Spleen (tissue), 11 donors: ENCODE results near the gene IRF6. TPM values are rescaled to one million over a fixed set of nuclear protein-coding genes. Genes with fewer than 3 reads are reported as not detected.
"Not testable (repeated sequence)": the region's sequence is repeated elsewhere in the genome, so short reads cannot be mapped to it uniquely, and the experiment has no call there.

ENCODE experiments used
- DNase-seq: peaks from one replicate; pipeline ENCODE4 v3.0.0-alpha.2; 2020
- H3K27ac ChIP-seq, 8 donors: fragments of 200-600 bp; sonication (generic) in 7 of 8; 1 replicate in 4 of 8; 2 replicates in 4 of 8; pipeline versions ENCODE4 v1.5.0 to v1.8.0; 2016 to 2021; ENCODE audit warnings: inconsistent platforms in 4 of 8, mild to moderate bottlenecking in 4 of 8, moderate library complexity in 1 of 8
- H3K27me3 ChIP-seq, 7 donors: fragments of 200-600 bp; sonication (generic) in 6 of 7; replicated peaks in 1 of 7; 1 replicate in 4 of 7; 2 replicates in 3 of 7; pipeline versions ENCODE4 v1.5.0 to v1.8.0; 2016 to 2021; ENCODE audit warnings: inconsistent platforms in 3 of 7, mild to moderate bottlenecking in 1 of 7
- H3K36me3 ChIP-seq, 6 donors: fragments of 200-600 bp; sonication (generic) in 5 of 6; 1 replicate in 4 of 6; 2 replicates in 2 of 6; pipeline versions ENCODE4 v1.5.0 to v1.8.0; 2016 to 2021; ENCODE audit warnings: inconsistent platforms in 2 of 6
- H3K4me1 ChIP-seq, 6 donors: fragments of 200-600 bp; sonication (generic) in 5 of 6; 1 replicate in 3 of 6; 2 replicates in 3 of 6; pipeline versions ENCODE4 v1.5.0 to v1.8.0; 2016 to 2021; ENCODE audit warnings: inconsistent platforms in 3 of 6
- H3K4me3 ChIP-seq, 8 donors: fragments of 200-600 bp; sonication (generic) in 7 of 8; 1 replicate in 4 of 8; 2 replicates in 4 of 8; pipeline versions ENCODE4 v1.5.0 to v1.8.0; 2016 to 2021; ENCODE audit warnings: inconsistent platforms in 4 of 8, mild to moderate bottlenecking in 4 of 8, moderate library complexity in 2 of 8
- H3K9me3 ChIP-seq, 8 donors: fragments of 200-600 bp; sonication (generic) in 7 of 8; 1 replicate in 4 of 8; 2 replicates in 4 of 8; pipeline versions ENCODE4 v1.5.0 to v1.8.0; 2016 to 2021; ENCODE audit warnings: inconsistent platforms in 4 of 8
- POLR2A ChIP-seq, 3 donors: fragments of 450-650 bp; IDR thresholded peaks; one replicate each; pipeline ENCODE4 v1.5.1; 2017; ENCODE audit warnings: antibody characterized with exemption in 3 of 3, mild to moderate bottlenecking in 1 of 3
- POLR2AphosphoS5 ChIP-seq, 3 donors: sonication (generic); formaldehyde crosslinking; IDR thresholded peaks; one replicate each; pipeline ENCODE4 v1.5.1; 2017; ENCODE audit warnings: antibody characterized with exemption in 3 of 3
- WGBS, 5 donors: extraction: QIAGEN DNeasy Blood & Tissue Kit in 3 of 5; methylation state at CpG; one replicate each; pipeline versions ENCODE4 v1.1.5 to v1.1.7; 2013 to 2018; 5-methylcytosine and 5-hydroxymethylcytosine counted together
- intact Hi-C: fragments of 100-400 bp; cut with DNase I; formaldehyde crosslinking; loops from one replicate; pipeline ENCODE4 v1.15.0; 2023; ENCODE audit warnings: low total_unique reads
- polyA plus RNA-seq, 3 donors: library from polyadenylated mRNA; stranded (reverse); fragments of 200-250 nt; gene quantifications; one replicate each; pipeline ENCODE4 v1.2.1, GENCODE V29; 2013
- total RNA-seq, 7 donors: library from RNA; depleted of rRNA in 3 of 7; stranded (reverse); fragments of >200 nt in 3 of 7; fragmentation: NEBNext Ultra II Directional in 4 of 7; extraction: Animal tissue kit (Norgen Biotek cat#: 25700) in 4 of 7; gene quantifications; one replicate each; pipeline versions ENCODE4 v1.1.0 to v1.2.1, GENCODE V29; 2016 to 2021
- TF ChIP-seq, protein P1 (sequence below), 11 experiments: fragments of 200-600 bp in 7 of 11; fragments of 450-650 bp in 4 of 11; sonication (generic) in 4 of 11; IDR thresholded peaks in 8 of 11; conservative IDR thresholded peaks in 3 of 11; 1 replicate in 7 of 11; 2 replicates in 4 of 11; pipeline versions ENCODE4 v1.4.0 to v1.8.0; 2016 to 2021; ENCODE audit warnings: antibody characterized with exemption in 11 of 11, inconsistent platforms in 4 of 11, mild to moderate bottlenecking in 1 of 11
- donor health status: healthy with polysubstance abuse.
- donor health status: DM: no; HTN: no; CAD: no; lungs with moderate emphysema.
- donor health status: DM: no; HTN: no; CAD: no.
- donor health status: Bipolar disorder and iron deficiency.
- donor health status: healthy.
- donor health status: DM: no; HTN: no; CAD: no.
- donor health status: DM: yes; HTN: yes; CAD: no.

Gene IRF6
- total and polyA plus RNA-seq, 10 donors, result 0.59 to 5.6 (median 3.4) TPM

DNA sequence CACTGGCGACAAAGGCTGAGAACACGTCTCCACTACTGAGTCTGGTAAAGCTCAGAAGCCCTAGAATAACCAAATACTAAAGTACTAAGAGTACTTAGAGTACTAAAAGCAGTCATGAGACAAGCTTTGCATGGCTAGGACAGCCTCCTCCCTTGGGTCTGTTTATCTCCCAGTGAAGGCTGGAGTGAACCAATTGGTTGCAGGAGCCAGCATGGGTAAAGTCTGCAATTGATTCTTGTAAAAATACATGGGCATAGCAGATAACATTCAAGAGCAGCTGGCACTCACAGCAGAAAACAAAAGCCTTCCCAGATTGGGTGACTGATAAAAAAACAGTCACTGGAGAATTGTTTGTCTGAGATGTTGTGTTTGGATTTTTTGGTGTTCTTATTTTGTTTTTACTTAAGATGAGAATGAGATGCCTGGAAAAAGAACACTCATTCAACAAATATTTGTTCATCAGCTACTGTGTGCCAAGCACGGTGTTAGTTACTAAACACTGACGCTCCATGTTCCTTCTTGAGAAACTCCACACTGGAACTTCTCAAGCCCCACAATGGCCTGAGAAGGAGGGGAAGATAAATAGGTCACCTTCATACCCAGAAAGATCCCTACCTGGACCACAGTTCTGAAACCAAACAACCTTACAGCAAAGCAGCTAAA is 3.7 kb downstream of the IRF6 start:
- intact Hi-C loops, result no loop called here
- TF ChIP-seq POLR2A (IDR thresholded peaks at IDR 0.05), result no peak
- TF ChIP-seq, protein P1, sequence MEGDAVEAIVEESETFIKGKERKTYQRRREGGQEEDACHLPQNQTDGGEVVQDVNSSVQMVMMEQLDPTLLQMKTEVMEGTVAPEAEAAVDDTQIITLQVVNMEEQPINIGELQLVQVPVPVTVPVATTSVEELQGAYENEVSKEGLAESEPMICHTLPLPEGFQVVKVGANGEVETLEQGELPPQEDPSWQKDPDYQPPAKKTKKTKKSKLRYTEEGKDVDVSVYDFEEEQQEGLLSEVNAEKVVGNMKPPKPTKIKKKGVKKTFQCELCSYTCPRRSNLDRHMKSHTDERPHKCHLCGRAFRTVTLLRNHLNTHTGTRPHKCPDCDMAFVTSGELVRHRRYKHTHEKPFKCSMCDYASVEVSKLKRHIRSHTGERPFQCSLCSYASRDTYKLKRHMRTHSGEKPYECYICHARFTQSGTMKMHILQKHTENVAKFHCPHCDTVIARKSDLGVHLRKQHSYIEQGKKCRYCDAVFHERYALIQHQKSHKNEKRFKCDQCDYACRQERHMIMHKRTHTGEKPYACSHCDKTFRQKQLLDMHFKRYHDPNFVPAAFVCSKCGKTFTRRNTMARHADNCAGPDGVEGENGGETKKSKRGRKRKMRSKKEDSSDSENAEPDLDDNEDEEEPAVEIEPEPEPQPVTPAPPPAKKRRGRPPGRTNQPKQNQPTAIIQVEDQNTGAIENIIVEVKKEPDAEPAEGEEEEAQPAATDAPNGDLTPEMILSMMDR (IDR thresholded peaks at IDR 0.05 in 8 of 11, conservative IDR thresholded peaks at IDR 0.05 in 3 of 11), result no peak
- no peak for TF ChIP-seq POLR2AphosphoS5 (IDR thresholded peaks at IDR 0.05)
- H3K9me3 ChIP-seq, result no peaks in the 10 kb centered on the region
- H3K27me3 ChIP-seq, result peaks cover 0 to 20% (median 0%) of the 10 kb centered on the region in 7 donors
- no peak overlapping the region for H3K4me3 ChIP-seq
- DNase-seq, result no peak
- peaks cover 0 to 18% (median 13%) of the 10 kb centered on the region in 6 donors for H3K4me1 ChIP-seq
- H3K36me3 ChIP-seq, result no peaks in the 10 kb centered on the region
- 80 to 95% (median 93%) methylated on average over 4 of the region's 4 CpGs for WGBS, 5 donors
- no peak overlapping the region for H3K27ac ChIP-seq

DNA sequence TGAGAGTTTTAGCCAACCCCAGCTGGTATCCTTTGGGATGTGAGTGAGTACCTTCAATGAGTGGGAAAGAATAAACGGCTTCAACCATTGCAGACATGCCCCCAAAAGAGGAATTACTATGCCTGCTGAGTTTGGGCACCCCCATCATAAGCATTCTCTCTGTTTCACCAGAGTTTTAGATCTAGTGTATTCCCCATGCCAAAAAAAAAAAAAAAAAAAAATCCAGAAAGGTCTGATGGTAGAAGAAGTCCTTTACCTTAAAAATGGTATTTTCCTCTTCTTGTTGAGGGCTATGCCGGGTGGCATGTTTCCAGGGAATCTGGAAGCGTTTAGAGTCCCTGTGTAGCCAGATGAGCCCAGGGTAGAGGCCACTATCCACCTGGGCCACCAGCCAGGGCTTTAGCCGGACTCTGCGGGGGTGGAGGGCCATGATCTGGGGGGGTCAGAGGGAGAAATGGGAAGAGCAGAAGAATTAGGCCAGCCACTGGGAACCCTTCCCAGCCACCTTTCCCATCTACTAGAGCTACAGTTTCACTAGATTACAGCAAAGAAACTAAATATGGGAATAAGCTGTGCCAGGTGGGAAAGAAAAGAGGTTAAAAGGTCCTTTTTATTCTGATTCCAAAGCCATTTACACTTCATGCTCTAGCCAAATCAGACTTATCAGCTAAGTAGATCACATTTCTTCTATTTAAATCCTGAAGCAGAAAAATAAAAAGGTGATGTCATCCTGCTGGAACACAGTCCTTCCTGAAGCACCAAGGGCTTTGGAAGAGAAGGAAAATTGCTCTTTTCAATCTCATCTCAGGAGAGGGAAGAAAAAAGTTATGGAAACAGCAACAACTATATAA is 4.7 kb downstream of the IRF6 start:
- Histone ChIP-seq H3K4me1 (peaks cover 0 to 12% (median 9%) of the 10 kb centered on the region in 6 donors), H3K27me3 (peaks cover 0 to 20% (median 0%) of the 10 kb centered on the region in 7 donors), H3K9me3 (no peaks in the 10 kb centered on the region), H3K36me3 (no peaks in the 10 kb centered on the region), H3K27ac (no peak overlapping the region), H3K4me3 (no peak overlapping the region)
- intact Hi-C loops, result no loop called here
- TF ChIP-seq, protein P1 (IDR thresholded peaks at IDR 0.05 in 8 of 11, conservative IDR thresholded peaks at IDR 0.05 in 3 of 11), result no peak
- no peak for TF ChIP-seq POLR2AphosphoS5 (IDR thresholded peaks at IDR 0.05)
- no peak for TF ChIP-seq POLR2A (IDR thresholded peaks at IDR 0.05)
- no peak for DNase-seq
- 79 to 87% (median 83%) methylated on average over 5 of the region's 5 CpGs for WGBS, 5 donors

DNA sequence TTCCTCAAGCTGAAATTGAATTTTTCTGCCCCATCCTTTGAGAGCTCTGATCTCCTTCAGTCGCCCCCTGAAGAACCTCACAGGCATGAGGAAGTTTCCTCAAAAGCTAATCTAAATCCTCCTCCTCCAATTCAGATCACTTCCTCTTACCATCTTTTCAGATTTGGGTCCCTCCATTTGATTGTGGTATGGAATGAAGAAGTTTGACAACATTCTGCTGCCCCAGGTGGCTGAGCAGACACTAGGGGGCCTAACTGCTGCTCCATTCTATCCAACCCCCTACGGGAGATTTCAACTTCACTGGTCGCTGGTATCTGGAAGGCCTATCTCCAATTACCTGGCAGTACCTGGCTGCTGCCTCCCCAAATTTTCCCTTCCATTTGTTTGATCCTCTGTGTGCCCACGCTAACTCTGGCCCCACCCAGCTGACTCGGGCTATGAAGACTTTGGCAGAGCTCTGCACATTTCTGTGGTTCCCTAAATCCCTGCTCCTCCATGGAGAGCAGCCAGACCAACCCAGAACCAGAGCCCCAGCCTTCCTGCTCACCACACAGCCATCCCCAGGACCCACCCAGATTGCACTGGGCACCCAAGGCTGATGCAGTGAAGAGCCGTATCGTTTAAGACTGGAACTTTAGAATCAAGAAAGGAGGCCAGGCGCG is 7.8 kb downstream of the IRF6 start:
- peaks cover 0 to 20% (median 0%) of the 10 kb centered on the region in 7 donors for H3K27me3 ChIP-seq
- TF ChIP-seq POLR2A (IDR thresholded peaks at IDR 0.05), result no peak
- TF ChIP-seq POLR2AphosphoS5 (IDR thresholded peaks at IDR 0.05), result no peak
- TF ChIP-seq, protein P1 (IDR thresholded peaks at IDR 0.05 in 8 of 11, conservative IDR thresholded peaks at IDR 0.05 in 3 of 11), result no peak
- 76 to 93% (median 81%) methylated on average over 9 of the region's 9 CpGs for WGBS, 5 donors
- peaks cover 0 to 5% (median 0%) of the 10 kb centered on the region in 6 donors for H3K36me3 ChIP-seq
- DNase-seq, result no peak
- H3K4me1 ChIP-seq, result no peaks in the 10 kb centered on the region
- H3K9me3 ChIP-seq, result no peaks in the 10 kb centered on the region
- intact Hi-C loops, result no loop called here
- no peak overlapping the region for H3K4me3 ChIP-seq
- no peak overlapping the region for H3K27ac ChIP-seq

DNA sequence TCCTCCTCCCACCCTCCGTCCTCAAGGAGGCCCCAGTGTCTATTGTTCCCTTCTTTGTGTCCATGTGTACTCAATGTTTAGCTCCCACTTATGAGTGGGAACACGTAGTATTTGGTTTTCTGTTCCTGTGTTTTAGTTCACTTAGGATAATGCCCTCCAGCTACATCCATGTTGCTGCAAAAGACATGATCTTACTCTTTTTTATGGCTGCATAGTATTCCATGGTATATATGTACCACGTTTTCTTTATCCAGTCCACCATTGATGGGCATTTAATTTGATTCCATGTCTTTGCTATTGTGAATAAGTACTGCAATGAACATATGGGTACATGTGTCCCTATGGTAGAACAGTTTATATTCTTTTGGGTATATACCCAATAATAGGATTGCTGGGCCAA is 12.2 kb downstream of the IRF6 start:
- H3K4me1 ChIP-seq, H3K9me3 ChIP-seq, H3K4me3 ChIP-seq, DNase-seq, intact Hi-C loops, H3K27ac ChIP-seq: not testable (repeated sequence)
- Histone ChIP-seq H3K36me3 (peaks cover 0 to 14% (median 0%) of the 10 kb centered on the region in 6 donors), H3K27me3 (peaks cover 0 to 35% (median 0%) of the 10 kb centered on the region in 7 donors)
- 82 to 92% (median 86%) methylated on average over 3 of the region's 3 CpGs for WGBS, 5 donors
